Activated naive CD4-positive, alpha-beta T cell treated with Interleukin-2 at 50 U/mL for 16 hours (primary cell): ENCODE results near the gene MLX.

ENCODE experiments used
- DNase-seq: peaks from one replicate; pipeline ENCODE4 v3.0.0-alpha.2; 2020

Gene MLX, protein sequence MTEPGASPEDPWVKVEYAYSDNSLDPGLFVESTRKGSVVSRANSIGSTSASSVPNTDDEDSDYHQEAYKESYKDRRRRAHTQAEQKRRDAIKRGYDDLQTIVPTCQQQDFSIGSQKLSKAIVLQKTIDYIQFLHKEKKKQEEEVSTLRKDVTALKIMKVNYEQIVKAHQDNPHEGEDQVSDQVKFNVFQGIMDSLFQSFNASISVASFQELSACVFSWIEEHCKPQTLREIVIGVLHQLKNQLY

DNA sequence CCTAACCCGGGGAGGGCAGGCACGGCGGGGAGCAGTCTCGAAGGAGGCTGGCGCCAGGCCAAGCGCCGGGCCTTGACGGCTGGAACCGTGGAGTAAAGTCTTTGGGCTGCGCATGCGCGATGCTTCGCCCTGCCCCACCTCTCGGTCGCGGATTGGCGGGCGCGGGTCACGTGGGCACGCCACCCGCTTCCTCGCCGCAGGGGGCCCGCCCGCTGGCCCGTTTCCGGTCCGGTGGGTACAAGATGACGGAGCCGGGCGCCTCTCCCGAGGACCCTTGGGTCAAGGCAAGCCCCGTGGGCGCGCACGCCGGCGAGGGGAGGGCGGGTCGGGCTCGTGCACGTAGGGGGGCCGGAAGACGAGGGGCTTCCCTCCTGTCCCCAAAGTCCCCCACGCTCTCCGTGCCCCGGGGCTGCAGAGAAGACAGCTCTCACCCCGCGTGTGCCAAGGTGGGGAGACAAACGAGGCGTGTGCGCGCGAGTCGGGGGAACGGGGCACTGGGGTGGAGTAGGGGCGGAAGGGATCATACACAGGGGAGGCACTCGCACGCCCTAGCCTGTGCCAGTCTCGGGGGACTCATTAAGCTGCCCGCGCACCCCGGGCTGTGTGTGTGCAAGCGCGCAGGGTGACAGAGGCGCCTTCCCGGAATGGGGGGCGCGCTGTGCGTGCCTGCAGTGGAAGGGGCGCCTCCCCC lies at the start of gene MLX:
TSS of gene MLX (plus strand) at position 218 of the 691 bp plus-strand sequence. CDS start at position 243, 25 bp downstream.
- DNase-seq, result peak; percentile 91

DNA sequence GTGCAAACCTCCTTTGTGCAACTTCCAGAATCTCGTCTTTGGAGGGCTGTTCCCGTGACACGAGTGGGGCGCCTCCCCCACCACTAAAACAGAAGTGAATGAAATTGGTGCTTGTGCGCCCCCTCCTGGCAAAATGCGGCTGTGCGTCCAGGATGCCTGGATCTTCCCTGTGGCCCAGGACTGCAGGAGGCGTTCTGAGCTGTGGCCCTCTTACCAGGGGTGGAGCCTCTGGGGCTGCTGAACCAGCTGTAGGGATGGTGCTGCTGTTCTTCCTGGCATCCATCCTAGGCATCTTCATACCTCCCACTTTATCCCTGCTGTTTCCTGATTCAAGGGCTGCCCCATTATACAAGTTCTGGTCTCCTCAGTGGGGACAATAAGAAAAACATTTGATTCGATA lies 49.4 kb upstream of the MLX start:
- DNase-seq, result peak; percentile 83

DNA sequence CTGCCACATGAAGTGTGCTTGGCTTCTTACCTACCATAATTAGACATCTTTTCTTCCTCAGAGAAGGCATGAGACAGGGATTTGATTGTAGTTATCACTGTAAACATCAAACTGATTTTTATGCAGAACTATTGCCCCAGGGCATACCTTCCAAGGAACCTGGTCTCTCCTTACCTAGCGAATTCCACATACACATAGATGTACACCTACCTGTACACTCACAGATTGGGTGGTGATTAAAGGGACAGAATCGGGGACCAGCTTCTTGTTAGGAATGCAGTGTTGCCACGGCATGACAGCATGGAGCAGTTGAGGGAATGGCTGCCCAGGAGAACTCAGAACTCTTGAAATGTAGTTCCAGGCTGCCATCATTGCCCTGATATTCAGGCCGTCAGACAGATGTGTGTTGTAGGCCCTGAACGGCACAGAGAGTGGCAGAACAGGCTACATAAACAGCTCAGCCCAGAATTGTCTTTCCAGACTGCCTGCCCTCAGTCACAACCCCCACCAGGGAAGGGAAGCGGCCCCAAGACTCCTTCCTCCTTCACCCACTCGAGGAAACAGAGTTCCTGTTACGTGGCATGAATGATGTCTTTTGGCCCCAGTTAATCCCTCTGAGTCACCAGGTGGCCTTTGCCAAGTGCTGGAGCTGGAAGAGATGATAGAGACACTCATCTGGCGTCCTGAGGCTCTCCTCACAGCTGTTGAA lies 48.7 kb upstream of the MLX start:
- DNase-seq, result no peak

DNA sequence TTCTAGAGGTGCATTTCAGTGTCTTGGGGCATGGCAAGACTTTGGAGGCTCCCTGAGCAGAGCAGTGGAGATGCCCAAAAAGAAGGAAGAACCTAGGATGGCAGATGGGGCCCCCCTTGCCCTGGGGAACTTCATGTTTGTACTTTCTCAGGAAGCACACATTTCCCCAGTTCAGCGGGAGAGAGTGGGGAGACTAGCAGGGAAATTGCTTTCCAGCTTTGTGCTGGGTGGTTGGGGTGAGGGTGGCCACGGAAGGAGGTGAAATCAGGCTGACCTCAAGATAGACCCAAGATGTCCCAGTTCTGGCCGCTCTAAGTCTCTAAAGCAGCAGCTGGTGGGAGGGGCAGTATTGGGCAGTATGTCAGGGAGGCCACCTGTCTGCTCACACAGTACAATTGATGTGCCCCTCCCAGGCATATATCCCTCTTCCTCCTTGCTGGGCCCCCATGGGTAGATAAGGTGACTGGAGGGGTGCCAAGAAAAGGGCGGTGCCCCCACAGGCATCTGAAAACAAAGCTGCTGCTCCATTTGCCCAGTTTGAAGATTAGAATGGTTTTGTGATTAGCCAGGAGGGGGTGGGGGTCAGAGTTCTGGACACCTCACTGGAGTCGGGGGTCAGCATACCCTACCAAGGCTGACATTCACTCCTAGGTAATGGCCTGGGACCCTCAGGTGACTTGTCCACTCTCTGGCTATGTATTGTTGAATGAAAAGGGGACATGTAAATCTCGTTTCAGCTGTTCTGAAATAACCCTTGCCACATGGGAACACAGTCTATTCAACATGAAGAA lies 48.0 kb upstream of the MLX start:
- DNase-seq, result no peak

DNA sequence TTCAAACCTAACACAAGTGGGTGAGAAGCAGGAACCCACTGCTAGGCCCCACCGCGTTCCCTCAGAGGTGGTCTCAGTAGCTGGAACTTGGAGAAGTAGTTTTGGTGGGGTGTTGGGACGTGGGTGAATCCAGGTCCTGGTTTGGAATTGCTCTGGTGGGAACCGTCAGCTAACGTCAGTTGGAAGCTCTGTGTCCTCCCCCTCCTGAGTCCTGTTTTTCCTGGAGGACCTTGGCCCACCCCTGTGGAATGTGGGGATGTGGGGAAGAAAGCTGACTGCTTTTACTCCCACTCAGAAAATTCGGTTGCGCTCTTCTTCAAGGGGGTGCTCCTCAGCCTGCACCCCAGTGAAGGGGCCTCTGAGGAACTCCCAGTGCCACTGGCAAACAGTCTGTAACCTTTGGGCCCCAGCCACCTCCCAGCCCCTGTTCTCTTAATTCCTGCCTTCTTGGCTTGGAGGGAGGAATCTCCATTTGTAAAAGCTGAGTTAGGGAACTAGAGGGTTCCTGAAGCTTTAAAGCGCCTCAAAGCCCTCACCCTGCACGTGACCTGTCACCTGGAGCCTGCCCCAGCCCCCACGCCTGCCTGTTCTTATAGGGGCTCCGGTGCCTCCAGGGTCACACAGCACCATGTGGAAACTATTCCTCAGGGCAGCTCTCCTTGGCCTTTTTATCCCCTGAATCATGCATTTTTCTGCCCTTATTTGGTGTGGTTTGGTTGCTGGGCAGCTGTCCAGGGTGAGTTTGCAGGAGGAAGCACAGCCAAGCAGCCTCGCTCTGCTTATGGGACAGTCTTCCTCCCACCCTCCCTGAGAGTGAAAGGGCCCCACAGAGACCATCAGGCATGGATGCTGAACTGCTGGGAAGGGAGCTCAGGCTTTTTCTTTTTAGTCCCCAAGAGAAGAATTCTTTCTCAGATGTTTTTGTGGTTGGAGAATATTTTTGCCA lies 47.1 kb upstream of the MLX start:
- no peak for DNase-seq

DNA sequence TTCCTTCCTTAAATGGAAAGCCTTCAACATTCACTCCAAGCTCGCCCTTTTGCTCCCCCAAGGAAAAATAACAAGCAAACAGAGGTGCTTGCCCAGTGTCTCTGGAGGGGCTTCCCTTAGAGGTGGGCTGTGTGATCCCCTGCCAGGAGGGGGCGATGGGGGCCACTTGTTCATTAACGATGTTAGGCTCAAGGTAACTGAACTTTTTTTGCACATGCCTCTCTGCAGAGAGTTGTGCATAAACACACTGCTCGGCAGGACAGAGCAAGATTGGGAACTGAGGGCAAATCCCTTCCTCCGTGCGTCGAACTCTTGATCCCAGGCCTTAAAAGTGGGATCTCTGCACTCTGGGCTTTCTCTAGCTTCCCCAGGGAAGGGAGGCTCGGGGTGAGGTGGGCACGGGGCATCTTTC lies 46.4 kb upstream of the MLX start:
- peak; percentile 13 for DNase-seq

DNA sequence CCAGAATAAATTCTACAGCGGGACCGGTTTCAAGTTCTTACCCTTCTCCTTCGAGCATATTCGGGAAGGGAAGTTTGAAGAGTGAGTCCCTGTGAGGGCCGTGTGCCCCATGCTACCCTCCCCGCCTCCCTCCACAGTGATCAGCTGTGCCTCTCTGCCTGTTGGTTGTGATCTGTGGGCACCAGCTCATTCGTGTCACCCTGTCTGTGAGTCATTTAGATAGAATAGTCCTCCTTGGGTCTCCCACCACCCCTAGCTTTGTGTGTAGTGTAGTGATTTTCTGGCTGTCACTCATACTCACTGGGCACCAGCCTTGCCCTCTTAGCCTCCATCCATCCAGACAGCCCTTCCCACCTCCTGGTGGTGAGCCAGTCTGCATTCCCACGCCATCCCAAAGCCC lies 45.9 kb upstream of the MLX start:
- peak; percentile 11 for DNase-seq

DNA sequence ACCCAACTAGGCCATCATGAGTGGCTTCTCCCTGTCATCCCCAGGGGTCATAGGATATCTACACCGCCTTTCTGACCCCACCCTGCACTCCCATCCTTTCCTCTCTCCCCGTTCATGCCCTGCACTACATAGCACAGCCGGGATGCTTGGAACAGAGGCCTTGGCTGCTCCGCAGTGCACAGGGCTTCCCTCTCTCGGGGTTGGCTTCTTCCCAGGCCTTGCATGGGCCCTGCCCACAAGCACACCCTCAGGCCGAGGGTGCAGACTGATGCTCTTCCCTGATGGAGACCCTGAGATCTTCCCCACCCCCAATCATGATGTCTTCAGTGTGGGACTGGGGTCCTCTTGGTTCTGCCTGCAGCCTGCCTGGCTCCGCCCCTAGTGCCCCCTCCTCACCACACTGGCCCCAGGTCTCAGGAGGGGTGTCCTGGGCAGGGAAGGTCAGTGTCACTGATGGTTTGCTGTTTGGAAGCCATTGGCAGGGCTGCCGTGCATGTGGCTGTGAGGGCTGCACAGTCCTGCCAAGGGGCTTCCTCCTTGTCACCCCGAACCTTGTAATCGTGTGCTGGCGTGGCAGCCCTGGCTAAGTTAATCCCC lies 45.1 kb upstream of the MLX start:
- DNase-seq, result no peak

DNA sequence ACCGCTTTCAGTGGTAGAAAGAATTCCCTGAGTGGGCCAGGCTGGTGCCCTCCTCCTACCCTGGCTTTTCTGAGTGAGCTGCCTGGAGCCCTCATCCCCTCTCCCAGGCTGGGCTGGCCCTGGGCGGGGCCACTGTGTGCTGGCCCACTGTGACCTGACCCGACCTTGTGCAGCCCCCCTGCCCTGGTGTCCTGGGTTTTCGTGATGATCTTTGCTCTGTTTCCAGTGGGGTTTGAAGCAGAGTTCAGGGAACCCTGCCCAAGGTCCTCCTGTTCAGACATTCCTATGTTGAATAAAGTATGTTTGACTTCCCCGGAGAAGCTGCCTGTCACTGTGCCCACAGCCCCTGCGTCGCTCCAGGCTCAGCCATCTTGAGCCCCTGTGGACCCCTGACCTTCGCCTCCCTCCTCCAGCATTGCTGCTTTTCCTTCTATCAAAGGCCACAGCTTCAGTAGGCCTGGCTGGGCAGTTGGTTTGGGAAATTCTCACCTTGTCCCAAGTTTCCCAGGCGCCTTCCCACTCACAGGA lies 44.6 kb upstream of the MLX start:
- no peak for DNase-seq

DNA sequence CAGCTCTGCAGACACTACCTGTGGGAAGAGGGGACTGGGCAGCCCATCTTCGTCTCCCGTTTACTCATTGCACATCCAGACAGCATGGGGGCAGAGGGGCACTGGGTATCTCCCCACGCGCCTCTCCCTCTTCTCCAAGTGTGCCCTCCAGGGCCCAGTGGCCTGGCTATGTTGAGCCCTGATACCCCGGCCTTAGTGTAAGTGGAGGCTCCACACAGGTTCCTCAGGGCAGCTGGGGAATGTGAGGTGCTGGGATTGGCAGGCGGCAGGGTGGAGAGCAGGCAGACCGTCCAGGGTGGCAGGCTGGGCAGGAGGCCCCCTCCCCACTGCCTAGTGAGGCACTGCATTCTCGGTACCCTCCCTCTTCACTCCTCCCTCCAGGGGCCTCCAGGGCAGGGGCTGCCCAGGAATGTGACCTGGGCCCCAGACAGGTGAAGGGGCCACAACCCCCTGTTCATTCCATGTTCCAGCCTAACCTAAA lies 44.1 kb upstream of the MLX start:
- no peak for DNase-seq

DNA sequence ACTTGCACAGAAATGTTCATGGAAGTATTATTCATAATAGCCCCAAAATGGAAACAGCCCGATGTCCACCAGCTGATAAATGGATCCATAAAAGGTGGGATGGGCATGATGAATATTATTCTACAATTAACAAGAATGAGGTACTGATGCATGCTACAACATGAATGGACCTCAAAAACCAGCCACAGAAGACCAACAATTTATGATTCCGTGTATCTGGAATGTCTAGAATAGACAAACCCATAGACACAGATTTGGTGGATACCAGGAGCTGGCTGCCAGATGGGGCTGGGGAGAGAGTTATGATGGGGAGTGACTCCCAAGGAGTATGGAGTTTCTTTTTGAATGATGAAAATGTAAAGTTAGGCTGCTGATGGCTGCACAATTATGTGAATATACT lies 41.7 kb upstream of the MLX start:
- DNase-seq, result no peak

DNA sequence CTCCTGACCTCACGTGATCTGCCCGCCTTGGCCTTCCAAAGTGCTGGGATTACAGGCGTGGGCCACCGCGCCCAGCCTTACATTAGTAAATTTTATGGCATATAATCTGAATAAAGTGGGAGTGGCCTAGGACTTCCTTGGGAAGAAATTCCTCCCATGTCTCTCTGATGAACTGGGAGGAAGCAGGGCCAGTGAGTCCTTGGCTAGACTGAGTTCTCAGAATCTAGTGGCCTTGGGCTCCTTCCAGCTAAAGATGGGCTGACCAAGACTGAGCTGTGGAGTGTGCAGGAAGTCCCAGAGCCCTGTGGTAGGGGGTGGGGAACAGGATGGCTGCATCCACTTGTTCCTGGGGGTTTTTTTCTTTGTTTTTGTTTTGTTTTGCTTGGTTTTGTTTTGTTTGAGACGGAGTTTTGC lies 40.9 kb upstream of the MLX start:
- DNase-seq, result no peak

DNA sequence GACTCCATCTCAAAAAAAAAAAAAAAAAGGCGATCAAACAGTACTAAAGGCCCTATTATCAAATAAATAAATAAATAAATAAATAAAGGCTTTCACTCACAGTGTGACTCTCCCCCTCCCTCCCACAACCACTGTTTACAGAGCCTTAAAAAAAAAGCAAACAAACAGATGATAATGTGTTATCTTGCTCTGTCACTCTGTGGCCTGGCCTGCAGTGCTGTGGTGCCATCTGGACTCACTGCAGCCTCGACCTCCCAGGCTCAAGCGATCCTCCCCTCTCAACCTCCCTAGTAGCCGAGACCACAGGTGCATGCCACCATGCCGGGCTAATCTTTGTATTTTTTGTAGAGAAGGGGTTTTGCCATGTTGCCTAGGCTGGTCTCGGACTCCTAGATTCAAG lies 39.0 kb upstream of the MLX start:
- DNase-seq, result no peak

DNA sequence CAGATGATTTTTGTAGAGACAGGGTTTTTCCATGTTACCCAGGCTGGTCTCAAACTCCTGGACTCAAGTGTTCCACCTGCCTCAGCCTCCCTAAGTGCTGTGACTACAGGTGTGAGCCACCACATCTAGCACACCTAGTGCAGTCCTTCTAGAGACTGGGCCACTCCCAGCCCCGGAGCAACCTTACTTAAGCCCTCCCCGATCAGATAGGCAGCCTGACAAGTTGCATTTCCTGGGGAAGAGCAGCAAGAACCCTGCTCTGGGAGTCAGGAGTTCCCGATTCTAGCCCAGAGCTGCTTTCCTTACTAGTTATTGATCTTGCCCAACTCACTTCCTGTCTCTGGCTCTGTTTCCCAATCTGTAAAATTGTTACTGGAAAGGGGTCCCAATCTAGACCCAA lies 37.8 kb upstream of the MLX start:
- no peak for DNase-seq

DNA sequence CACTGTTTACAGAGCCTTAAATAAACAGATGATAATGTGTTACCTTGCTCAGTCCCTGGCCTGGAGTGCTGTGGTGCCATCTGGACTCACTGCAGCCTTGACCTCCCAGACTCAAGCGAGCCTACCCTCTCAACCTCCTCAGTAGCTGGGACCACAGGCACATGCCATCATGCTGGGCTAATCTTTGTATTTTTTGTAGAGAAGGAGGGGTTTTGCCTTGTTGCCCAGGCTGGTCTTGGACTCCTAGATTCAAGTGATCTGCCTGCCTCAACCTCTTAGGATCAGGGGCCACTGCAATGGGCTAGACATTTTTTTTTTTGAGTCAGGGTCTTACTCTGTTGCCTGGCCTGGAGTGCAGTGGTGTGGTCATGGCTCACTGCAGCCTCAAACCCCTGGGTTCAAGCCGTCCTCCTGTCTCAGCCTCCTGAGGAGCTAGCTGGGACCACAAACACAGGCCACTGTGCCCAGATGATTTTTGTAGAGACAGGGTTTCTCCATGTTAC lies 35.9 kb upstream of the MLX start:
- no peak for DNase-seq

DNA sequence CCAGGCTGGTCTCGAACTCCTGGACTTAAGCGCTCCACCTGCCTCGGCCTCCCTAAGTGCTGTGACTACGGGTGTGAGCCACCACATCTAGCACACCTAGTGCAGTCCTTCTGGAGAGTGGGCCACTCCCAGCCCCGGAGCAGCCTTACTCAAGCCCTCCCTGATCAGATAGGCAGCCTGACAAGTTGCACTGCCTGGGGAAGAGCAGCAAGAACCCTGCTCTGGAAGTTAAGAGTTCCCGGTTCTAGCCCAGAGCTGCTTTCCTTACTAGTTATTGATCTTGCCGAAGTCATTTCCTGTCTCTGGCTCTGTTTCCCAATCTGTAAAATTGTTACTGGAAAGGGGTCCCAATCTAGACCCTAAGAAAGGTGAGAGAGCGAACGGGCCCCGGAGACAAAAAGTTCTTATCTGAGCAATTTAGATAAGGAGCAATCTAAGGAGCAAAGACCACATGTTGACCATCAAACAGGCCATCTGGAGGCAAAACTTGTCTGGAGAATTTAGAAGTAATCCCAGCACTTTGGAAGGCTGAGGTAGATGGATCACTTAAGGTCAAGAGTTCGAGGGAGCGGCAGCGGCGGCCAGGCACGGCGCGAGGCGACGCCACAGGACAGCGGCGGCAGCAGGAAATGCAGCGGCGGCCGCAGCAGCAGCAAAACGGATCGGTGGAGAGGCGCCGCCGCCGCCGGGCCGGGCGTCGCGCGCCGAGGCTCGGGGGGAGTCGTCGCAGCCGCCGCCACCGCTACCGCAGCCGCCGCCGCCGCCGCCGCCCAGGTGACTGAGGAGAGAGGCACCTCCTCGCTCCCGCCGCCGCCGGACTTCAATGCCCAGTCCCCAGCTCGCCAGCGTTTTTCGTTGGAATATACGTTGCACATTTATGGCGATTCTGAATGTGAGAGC lies 35.2 kb upstream of the MLX start:
- DNase-seq, result peak; percentile 60

DNA sequence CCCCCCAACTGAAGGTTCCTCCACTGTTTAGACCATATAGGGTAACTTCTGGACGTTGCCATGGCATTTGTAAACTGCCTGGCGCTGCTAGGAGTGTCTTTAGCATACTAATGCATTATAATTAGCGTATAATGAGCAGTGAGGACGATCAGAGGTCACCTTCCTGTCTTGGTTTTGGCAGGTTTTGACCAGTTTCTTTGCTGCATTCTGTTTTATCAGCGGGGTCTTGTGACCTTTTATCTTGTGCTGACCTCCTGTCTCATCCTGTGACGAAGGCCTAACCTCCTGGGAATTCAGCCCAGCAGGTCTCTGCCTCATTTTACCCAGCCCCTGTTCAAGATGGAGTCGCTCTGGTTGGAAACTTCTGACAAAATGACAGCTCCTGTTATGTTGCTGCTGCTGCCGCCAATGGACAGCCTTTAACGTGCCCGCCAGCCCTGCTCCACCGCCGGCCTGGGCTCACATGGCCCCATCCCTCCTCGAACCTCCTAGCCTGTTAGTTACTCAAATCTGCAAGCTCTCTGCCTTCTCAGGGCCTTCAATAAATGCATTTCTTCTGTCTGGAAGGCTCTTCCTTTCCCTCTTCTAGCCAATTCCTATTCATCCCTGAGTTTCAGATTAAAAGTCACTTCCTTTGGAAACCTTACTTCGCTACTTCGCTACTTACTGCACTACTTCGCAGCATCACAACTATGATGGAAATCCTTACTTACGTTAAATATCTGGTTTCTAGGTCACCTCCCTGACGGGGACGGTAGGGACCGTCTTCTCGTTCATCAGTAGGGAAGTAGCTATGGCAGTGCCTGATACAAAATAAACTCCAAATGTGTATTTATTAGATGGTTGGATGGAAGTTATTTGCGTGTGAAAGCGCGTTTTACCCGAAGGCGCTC lies 31.5 kb upstream of the MLX start:
- DNase-seq, result no peak

DNA sequence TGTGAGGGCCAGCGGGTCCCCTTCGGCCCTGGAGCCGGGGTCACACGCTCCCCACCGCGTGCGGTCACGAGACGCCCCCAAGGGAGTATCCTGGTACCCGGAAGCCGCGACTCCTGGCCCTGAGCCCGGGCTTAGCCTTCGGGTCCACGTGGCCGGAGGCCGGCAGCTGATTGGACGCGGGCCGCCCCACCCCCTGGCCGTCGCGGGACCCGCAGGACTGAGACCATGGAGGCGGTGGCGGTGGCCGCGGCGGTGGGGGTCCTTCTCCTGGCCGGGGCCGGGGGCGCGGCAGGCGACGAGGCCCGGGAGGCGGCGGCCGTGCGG lies 30.9 kb upstream of the MLX start, which contains the start of gene NAGLU:
TSS of gene NAGLU (plus strand) at position 194 of the 324 bp plus-strand sequence. CDS start at position 226, 32 bp downstream.
- peak; percentile 86 for DNase-seq
